GM19468 (cell line): ENCODE results near the gene SPATA31D3.
"Not testable (repeated sequence)": the region's sequence is repeated elsewhere in the genome, so short reads cannot be mapped to it uniquely, and the experiment has no call there.

Source experiments
- ATAC-seq: cut with Tn5 transposase; IDR thresholded peaks from one replicate; pipeline ENCODE4 v1.9.1; 2021; ENCODE audit warnings: mild to moderate bottlenecking, moderate library complexity, moderate number of reproducible peaks; ENCODE audit not compliant: unreplicated experiment; ENCODE audit errors: extremely low read depth

The SPATA31D3 gene

GRCh38 chr9:81943393-81943792, at the start of gene SPATA31D3:
TSS of gene SPATA31D3 (plus strand) at chr9:81943500. CDS start at chr9:81943586, 86 bp downstream.
- ATAC-seq: not testable (repeated sequence)

- ATAC-seq: no peak
Observed at GRCh38 chr9:81893929-81894328, 49.4 kb upstream of the SPATA31D3 start.

GRCh38 chr9:81894891-81895290, 48.4 kb upstream of the SPATA31D3 start:
- no peak for ATAC-seq

GRCh38 chr9:81896070-81896469, 47.2 kb upstream of the SPATA31D3 start:
- no peak for ATAC-seq

- no peak for ATAC-seq
Observed at GRCh38 chr9:81898851-81899250, 44.4 kb upstream of the SPATA31D3 start.

GRCh38 chr9:81902196-81902595, 41.1 kb upstream of the SPATA31D3 start:
- ATAC-seq: no peak

- no peak for ATAC-seq
Observed at GRCh38 chr9:81902626-81903025, 40.7 kb upstream of the SPATA31D3 start.

GRCh38 chr9:81906671-81907070, 36.6 kb upstream of the SPATA31D3 start:
- no peak for ATAC-seq

- no peak for ATAC-seq
Observed at GRCh38 chr9:81912135-81912534, 31.2 kb upstream of the SPATA31D3 start.

GRCh38 chr9:81915801-81916505, 27.3 kb upstream of the SPATA31D3 start:
- no peak for ATAC-seq

GRCh38 chr9:81918507-81918906, 24.8 kb upstream of the SPATA31D3 start:
- ATAC-seq: not testable (repeated sequence)

GRCh38 chr9:81928305-81928704, 15.0 kb upstream of the SPATA31D3 start, which contains the start of gene SPATA31D4:
TSS of gene SPATA31D4 (plus strand) at chr9:81928428. CDS start at chr9:81928514, 86 bp downstream.
- not testable (repeated sequence) for ATAC-seq

- ATAC-seq: not testable (repeated sequence)
Observed at GRCh38 chr9:81930147-81930546, 13.2 kb upstream of the SPATA31D3 start.

GRCh38 chr9:81933547-81933946, 9.8 kb upstream of the SPATA31D3 start:
- not testable (repeated sequence) for ATAC-seq

- not testable (repeated sequence) for ATAC-seq
Observed at GRCh38 chr9:81948650-81949049, 5.3 kb downstream of the SPATA31D3 start.

- ATAC-seq: no peak
Observed at GRCh38 chr9:81953096-81953495, 9.8 kb downstream of the SPATA31D3 start.

- no peak for ATAC-seq
Observed at GRCh38 chr9:81955625-81956024, 12.3 kb downstream of the SPATA31D3 start.

- ATAC-seq: no peak
Observed at GRCh38 chr9:81964218-81965171, 21.2 kb downstream of the SPATA31D3 start.

GRCh38 chr9:81968026-81968425, 24.7 kb downstream of the SPATA31D3 start:
- ATAC-seq: no peak

- ATAC-seq: no peak
Observed at GRCh38 chr9:81969971-81970370, 26.7 kb downstream of the SPATA31D3 start.

- ATAC-seq: no peak
Observed at GRCh38 chr9:81971727-81972126, 28.4 kb downstream of the SPATA31D3 start.
